H7 (cell line): ENCODE data around the gene ACBD6. TPM values are rescaled to one million over a fixed set of nuclear protein-coding genes. Genes with fewer than 3 reads are reported as not detected.

Source experiments
- DNase-seq: peaks from one replicate; pipeline ENCODE4 v3.0.0; 2012
- H3K27me3 ChIP-seq: 2 replicates; pipeline ENCODE4 v1.6.0; 2011; ENCODE audit warnings: mild to moderate bottlenecking, low read length; ENCODE audit not compliant: control insufficient read depth, insufficient read depth
- H3K36me3 ChIP-seq: replicated peaks from 2 replicates; pipeline ENCODE4 v1.5.1; 2011; ENCODE audit warnings: low read length; ENCODE audit not compliant: control insufficient read depth, insufficient read depth
- H3K4me3 ChIP-seq: 2 replicates; pipeline ENCODE4 v1.5.1; 2011; ENCODE audit warnings: low read depth, mild to moderate bottlenecking, control low read depth, low read length, moderate library complexity; ENCODE audit not compliant: insufficient read depth
- total RNA-seq: library from RNA; depleted of rRNA; stranded (reverse); fragments of >200 nt; shearing (Covaris generic); gene quantifications from 2 replicates; pipeline ENCODE4 v1.2.3, GENCODE V29; 2014

ACBD6 gene
- total RNA-seq, 1 experiment from 2014 or later = 73.2 TPM

DNA sequence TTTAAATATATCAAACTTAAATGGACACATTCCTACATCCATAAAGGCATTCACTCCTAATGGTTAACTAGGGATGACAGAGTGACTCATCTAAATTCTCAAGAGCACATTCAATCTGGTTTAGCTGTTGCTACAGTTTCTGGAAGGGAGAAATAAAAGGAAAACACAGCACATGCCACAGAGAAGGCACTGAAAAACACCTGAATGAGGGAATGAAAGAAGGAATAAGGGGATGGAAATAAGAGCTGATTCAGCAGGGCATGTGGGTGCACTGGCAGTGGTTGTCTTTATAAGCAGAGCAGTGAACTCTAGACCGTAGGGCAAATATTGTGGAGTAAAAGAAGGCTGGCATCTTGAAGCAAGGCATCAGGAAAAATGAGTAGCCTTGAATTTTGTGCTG, 193.0 kb downstream of the ACBD6 start:
- Histone ChIP-seq H3K27me3 (no peaks in the 10 kb centered on the region), H3K36me3 (no peaks in the 10 kb centered on the region), H3K4me3 (no peak overlapping the region)
- no peak for DNase-seq

DNA sequence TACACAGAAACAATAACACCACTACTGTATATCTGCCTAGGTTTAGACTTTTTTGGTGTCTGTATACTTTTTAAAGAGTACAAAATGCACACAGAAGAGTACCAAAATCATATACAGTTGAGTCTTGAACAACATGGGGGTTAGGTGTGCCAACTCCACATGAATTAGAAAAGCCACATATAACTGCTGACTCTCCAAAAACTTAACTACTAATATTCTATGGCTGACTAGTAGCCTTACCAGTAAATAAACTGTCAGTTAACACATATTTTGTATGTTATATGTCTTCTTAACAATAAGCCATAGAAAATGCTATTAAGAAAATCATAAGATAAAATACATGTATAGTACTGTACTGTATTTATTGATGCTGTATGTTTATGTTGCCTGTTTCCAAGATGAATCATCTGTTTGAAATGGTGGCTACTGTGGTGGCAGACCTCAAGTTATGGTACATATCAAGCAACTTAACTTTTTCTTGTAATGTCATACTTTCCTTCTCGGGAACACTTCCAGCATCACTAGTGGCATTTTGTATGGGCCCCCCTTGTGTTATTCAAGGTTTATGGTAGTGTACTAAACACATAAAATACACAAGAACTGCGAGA, 201.1 kb downstream of the ACBD6 start:
- Histone ChIP-seq H3K27me3 (no peaks in the 10 kb centered on the region), H3K36me3 (no peaks in the 10 kb centered on the region), H3K4me3 (no peak overlapping the region)
- no peak for DNase-seq

DNA sequence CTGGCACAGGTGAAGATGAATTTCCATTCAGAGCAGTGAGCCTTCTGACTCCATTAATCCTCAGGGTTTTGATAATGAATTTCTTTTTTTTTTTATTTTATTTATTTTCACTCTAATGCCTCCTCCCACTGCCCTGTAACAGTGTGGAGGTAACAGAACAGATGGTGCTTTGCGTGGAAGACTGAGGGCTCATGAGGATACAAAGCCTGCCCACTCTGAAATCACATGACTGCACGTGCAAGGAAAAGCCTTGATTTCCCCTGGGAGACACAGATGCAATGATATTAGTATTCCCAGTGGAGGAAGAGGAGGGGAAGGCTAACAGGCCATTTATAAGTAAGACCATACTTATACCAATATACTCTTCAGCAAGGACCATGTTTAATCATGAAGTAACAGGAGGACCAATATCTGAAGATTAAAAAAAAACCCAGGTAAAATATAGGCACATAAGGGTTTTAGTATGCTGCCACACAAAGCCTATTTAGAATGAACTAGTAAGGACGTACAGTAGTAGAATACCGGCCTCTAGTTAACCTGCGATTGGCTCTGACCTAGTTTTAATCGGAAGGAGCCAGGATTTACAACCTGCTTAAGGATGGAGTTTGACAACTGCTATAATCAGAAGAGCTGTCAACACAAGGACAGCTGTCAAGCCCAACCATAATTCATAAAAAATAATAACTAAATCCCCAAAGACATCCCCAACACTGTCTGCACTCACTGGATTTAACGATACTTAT, 202.7 kb downstream of the ACBD6 start:
- DNase-seq = no peak
- Histone ChIP-seq H3K36me3 (no peaks in the 10 kb centered on the region), H3K4me3 (no peak overlapping the region), H3K27me3 (no peaks in the 10 kb centered on the region)

DNA sequence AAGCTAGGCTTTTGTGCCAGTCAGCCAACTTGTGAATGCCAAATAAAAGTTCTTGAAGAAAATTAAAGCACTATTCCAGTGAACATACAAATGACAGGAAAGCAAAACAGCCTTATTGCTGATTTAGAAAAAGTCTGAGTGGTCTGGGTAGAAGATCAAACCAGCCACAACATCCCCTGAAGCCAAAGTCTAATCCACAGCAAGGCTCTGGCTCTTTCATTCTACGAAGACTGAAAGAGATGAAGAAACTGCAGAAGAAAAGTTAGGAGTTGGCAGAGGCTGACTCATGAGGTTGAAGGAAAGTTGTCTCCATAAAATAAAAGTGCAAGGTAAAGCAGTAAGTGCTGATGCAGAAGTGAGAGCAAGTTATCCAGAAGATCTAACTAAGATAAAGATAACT, 206.4 kb downstream of the ACBD6 start:
- DNase-seq = no peak
- Histone ChIP-seq H3K4me3 (no peak overlapping the region), H3K36me3 (no peaks in the 10 kb centered on the region), H3K27me3 (no peaks in the 10 kb centered on the region)

DNA sequence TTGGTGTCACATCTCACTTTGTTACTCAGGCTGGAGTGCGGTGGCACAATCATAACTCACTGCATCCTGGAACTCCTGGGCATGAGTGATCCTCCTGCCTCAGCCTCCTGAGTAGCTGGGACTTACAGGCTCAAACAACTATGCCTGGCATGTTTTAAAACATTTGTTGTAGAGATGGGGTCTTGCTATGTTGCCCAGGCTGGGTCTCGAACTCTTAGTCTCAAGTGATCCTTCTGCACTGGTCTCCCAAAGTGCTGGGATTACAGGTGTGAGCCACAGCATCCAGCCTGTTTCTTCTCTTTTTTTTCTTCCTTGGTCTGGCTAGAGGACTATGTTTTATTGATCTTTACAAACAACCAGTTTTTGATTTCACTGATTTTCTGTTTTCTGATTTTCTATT, 207.7 kb downstream of the ACBD6 start:
- Histone ChIP-seq H3K27me3 (no peaks in the 10 kb centered on the region), H3K36me3 (no peaks in the 10 kb centered on the region), H3K4me3 (no peak overlapping the region)
- no peak for DNase-seq

DNA sequence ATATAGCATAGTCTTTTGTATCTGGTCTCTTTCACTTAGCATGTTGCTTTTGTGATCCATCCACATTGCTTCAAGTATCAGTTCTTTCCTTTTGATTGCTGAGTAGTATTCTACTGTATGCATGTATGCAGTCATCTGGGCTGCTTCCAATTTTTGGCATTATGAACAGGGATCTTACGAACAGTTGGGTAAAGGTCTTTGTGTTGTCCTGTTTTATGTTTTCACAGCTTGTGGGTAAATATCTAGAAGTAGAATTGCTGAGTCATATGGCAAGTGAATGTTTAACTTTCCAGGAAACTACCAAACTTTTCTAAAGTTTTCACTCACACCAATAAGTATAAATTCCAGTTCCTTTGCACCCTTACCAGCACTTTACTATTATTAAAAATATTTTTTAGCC, 211.4 kb downstream of the ACBD6 start:
- no peaks in the 10 kb centered on the region for H3K27me3 ChIP-seq
- DNase-seq = no peak
- H3K4me3 ChIP-seq = no peak overlapping the region
- H3K36me3 ChIP-seq = peaks cover 2% of the 10 kb centered on the region; the same call in 1 of the 2 replicates

DNA sequence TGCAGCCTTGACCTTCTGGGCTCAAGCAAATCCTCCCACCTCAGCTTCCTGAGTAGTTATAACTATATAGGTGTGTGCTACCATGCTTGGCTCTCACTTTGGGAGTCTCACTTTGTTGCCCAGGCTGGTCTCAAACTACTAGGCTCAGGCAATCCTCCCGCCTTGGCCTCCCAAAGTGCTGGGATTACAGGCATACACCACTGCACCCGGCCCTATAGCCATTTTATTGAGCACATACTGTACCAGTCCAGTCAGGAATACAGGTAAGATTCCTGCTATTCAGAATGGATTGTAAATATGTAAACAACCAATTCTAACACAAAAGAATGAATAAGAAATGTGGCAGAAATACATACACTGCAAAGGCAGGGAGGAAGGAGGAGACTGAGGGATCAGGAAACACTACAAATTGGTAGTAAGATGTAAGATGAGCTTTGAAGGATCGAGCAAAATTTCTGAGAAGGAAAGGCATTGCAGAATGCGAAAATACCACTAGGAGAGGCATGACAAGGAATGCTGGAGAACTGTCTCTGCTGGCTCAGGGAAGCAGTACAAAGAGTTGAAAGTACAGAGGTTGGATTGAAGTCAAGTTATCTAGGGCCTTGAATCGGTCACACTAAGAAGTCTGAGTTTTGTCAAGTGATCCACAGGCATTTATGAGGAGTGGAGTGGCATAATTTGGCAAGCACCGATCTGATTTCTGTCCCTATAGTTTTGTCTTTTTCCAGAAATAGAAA, 211.9 kb downstream of the ACBD6 start:
- Histone ChIP-seq H3K27me3 (no peaks in the 10 kb centered on the region), H3K36me3 (peaks cover 2% of the 10 kb centered on the region; the same call in 1 of the 2 replicates), H3K4me3 (no peak overlapping the region)
- no peak for DNase-seq

DNA sequence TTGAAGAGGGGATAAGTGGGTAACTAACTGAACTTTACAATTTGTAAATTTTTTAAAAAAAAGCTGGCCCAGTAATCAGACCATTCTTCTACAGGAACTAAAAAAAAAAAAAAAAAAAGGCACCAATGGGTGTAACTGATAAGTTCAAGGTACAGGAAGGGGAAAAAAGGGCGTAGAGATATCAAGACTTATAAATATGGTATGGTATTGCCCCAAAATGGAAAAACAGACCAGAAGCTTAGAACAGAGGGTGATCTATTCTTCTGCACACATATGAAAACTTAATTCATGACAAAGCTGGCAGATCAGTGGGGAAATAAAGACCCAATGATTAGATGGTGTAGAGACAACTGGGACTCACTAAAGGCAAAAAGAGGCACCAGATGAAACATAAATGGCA, 213.4 kb downstream of the ACBD6 start:
- H3K27me3 ChIP-seq = no peaks in the 10 kb centered on the region
- DNase-seq = no peak
- H3K36me3 ChIP-seq = peaks cover 2% of the 10 kb centered on the region; the same call in 1 of the 2 replicates
- H3K4me3 ChIP-seq = no peak overlapping the region

DNA sequence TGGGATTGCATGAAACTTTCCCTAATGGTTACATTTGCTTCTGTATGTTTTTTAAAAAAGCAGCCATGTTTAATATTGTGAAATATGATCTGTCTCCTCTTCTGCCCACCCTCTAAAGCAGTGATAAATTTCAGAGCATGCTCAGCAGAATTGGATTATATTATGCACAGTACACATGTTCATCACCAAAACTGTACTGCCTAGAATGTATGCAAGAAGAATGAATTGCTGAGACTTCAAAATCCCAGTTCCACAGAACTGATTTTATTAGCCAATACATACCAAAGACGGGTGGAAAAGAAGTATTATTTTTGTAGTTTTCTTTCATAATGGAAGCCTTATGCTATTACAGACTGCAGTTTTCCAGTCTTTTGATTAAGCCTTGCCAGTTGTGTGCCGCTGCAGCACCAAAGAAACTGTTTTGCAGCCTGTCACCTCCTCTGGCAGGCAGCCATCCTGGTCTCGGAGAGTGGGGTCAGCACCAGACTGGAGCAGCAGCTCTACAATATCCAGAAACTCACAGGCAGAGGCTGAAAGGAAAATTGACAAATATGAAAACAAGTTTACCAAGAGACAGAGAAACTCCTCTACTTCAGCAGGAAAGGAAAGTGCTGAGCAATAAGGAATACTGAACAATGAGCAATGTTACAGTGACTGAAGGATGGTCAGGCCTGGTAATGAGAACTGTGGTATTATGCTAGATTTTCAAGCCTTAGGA, 214.2 kb downstream of the ACBD6 start:
- Histone ChIP-seq H3K4me3 (no peak overlapping the region), H3K36me3 (peaks cover 2% of the 10 kb centered on the region; the same call in 1 of the 2 replicates), H3K27me3 (no peaks in the 10 kb centered on the region)
- DNase-seq = no peak

DNA sequence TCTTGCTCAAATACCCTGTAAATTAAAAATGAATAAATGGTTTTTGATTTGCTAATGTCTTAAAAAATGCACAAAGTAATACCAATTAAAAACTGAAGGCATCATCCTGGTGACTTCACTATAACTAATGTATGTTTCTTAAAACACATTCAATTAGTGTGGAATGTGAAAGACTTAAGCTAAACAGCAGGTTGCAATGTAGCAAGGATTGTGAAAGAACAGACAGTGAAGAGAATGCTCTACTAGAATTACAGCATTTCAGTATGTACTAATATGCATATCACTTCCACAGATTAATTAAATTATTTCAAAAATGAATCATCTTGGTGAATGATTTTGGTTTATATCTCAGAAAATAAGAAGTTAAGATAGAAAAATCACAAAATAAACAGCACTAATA, 216.0 kb downstream of the ACBD6 start:
- no peak overlapping the region for H3K4me3 ChIP-seq
- DNase-seq = no peak
- no peaks in the 10 kb centered on the region for H3K27me3 ChIP-seq
- H3K36me3 ChIP-seq = peaks cover 2% of the 10 kb centered on the region; the same call in 1 of the 2 replicates

DNA sequence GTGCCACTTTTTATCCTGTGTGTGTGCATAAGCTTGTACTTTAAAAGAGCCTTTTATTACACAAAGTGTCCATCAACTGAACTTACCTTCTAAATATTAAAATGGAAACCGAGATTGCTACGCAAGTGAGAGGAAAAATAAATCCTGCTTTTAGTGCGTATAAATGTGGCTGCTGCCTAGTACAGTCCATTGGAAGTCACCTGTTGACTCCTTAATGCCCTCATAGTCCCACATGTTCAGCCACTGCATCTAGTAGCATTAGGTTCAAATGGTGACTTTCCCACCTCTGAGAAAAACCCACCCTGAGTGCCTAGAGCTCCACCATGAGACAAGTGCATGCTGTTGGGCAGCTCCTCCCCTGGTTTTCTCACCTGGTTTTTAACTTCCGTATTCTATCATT, 219.3 kb downstream of the ACBD6 start:
- Histone ChIP-seq H3K27me3 (no peaks in the 10 kb centered on the region), H3K4me3 (no peak overlapping the region), H3K36me3 (peaks cover 2% of the 10 kb centered on the region)
- DNase-seq = no peak

DNA sequence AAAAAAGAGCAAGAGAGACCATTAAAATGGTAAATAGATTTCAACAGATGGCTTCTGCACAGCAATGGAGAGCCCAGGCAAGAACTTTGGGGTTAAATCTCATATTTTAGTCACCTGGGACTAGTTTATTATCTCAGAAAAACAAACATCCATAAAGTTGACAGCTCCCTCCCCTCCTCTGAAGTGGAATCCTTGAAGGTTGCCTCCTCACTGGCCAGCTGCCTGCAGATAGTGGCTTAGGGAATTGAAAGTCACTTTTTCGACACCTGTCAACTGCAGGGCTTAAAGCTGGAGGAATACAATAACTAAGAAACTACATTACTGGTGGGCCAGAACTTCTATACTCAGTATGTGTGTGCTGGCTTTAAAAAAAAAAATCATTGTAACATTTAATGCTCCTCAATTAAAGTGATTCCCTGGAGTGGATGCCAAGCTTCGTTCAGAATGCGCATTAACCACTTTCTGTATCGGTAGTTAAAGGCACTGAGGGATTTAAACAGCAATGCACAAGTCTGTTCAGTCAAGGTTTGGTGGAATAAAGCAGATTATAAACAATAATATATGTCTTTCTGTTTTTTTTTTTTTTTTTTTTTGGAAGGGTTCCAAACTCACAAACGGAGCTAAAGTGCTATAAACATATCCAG, 219.9 kb downstream of the ACBD6 start:
- H3K4me3 ChIP-seq = no peak overlapping the region
- H3K36me3 ChIP-seq = no peaks in the 10 kb centered on the region; the same call in 1 of the 2 replicates
- H3K27me3 ChIP-seq = no peaks in the 10 kb centered on the region
- no peak for DNase-seq

DNA sequence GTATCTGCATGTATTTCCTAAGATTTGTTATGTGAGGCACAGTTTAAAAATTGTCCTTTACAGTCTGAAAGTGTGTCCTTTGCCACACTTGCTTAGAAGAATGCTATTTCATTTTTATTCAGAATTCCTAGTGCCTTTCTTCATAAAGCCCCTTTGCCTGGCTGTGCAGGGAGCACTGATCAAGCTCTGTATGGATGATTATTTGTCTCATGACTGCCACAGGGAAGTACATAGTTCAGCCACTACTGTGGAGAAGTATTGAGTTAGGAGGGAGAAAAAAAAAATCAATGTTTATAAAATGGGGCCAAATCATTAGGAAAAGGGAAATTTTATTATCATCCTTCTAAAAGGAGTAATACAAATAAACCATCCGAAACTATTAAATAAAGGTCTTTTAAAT, 220.9 kb downstream of the ACBD6 start:
- Histone ChIP-seq H3K27me3 (no peaks in the 10 kb centered on the region), H3K4me3 (no peak overlapping the region), H3K36me3 (no peaks in the 10 kb centered on the region; the same call in 1 of the 2 replicates)
- no peak for DNase-seq

DNA sequence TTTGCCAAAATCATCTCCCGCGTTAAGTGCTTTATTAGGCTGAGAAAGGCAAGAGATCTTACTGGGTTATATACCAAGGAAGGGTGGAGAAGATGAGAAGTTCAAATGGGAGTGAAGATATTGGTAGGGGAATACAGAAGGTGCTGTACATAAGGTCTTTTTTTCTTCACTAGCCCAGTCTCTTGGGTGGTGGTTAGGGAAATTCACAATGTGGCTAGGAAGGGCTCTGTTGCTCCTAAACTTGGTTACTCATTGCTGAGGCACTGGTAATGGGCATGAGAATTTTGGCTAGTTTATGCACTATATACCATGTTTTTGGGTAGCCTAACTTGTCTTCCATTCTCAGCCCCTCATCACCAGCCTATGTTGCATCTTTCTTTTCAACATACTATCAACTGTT, 221.8 kb downstream of the ACBD6 start:
- DNase-seq = no peak
- Histone ChIP-seq H3K27me3 (no peaks in the 10 kb centered on the region), H3K36me3 (peaks cover 2% of the 10 kb centered on the region), H3K4me3 (no peak overlapping the region)
